NCI-H128 (cell line): ENCODE measurements around the gene MYO1C.
"Not testable (repeated sequence)": the region's sequence is repeated elsewhere in the genome, so short reads cannot be mapped to it uniquely, and the experiment has no call there.

ENCODE experiments used
- DNase-seq: peaks from one replicate; lab custom pipeline; 2025; ENCODE audit not compliant: unreplicated experiment; lab: John Stamatoyannopoulos, UW

MYO1C gene, protein sequence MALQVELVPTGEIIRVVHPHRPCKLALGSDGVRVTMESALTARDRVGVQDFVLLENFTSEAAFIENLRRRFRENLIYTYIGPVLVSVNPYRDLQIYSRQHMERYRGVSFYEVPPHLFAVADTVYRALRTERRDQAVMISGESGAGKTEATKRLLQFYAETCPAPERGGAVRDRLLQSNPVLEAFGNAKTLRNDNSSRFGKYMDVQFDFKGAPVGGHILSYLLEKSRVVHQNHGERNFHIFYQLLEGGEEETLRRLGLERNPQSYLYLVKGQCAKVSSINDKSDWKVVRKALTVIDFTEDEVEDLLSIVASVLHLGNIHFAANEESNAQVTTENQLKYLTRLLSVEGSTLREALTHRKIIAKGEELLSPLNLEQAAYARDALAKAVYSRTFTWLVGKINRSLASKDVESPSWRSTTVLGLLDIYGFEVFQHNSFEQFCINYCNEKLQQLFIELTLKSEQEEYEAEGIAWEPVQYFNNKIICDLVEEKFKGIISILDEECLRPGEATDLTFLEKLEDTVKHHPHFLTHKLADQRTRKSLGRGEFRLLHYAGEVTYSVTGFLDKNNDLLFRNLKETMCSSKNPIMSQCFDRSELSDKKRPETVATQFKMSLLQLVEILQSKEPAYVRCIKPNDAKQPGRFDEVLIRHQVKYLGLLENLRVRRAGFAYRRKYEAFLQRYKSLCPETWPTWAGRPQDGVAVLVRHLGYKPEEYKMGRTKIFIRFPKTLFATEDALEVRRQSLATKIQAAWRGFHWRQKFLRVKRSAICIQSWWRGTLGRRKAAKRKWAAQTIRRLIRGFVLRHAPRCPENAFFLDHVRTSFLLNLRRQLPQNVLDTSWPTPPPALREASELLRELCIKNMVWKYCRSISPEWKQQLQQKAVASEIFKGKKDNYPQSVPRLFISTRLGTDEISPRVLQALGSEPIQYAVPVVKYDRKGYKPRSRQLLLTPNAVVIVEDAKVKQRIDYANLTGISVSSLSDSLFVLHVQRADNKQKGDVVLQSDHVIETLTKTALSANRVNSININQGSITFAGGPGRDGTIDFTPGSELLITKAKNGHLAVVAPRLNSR

DNA sequence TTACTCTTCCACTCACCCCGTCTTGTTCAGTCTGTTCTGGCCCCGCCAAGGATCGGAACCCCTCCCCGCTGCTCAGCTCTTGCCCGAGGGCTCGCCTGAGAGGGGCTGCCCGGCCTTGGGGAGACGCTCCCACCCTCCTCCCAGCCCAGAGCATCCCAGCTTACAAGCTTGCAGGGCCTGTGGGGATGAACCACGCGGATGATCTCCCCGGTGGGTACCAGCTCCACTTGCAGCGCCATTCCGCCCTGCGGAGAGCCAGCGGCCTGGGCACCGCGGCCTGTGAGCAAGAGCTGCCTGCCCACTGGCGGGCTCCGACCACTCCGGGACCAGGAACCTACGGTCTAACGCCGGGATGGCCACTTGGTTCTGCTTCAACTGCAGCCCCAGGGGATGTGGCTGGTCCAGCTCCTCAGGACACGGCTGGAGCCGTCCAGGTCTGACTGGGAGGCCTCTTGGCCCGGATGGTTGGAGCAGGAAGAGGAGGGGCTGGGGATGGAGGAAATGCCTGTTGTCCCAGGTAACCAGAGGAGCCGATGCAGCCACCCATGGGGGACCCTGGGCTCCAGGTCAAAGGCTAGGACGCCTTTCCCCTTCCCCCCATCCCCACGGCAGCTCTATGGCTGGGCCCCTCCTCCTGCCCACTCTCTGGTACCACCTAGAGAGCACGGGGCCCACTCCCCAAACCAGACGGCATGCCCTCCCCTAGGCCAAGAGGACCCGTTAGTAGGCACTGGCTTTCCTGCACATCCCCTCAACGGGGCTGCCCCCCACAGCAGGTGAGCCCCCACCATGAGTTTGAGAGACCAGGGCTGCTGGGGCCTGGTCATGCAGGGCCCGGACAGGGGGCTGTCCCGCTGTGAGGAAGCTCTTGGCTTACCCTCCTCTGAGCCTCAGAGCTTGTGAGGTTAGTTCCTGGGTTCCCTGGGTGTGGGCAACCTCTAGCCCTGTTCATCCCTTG lies at the start of gene MYO1C:
MYO1C (minus strand) TSS at position 438 of the 958 bp plus-strand sequence; CDS start at position 239, 199 bp downstream.
- DNase-seq, result no peak

DNA sequence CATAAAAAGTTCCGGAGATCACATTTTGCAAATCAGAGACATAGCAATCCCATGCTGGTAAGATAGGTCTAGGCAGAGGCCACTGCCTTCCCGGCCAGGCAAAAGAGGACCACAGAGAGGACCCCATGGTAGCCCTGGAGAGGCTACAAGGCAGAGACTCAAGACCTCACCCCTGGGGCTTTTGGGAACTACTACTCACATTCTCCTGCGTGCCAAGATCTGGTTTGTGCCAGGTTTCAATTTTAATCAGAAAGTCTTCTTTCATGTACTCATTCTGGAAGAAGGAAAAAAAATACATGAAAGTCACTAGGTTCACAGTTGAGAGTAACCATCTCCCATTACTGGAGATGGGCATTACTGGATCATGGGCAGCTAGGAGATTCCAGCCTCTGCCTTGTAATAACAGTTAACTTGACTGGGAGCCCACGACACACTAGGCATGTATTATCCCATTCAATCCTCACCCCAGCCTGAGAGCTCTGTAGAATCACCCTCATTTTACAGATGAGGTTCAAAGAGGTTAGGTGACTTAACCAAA lies 49.0 kb upstream of the MYO1C start:
- no peak for DNase-seq

DNA sequence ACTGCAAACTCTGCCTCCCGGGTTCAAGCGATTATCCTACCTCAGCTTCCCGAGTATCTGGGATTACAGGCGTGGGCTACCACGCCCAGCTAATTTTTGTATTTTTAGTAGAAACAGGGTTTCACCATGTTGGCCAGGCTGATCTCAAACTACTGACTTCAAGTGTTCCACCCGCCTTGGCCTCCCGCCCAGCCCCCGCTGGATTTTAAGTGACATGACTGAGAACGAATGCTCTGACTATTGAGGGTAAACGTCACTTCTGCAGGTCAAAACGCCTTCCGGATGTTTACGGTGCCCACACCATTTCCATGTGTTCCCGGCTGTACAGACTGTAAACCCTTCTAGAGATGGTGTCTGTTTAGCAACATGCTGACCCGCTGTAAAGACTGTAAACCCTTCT lies 47.3 kb upstream of the MYO1C start:
- no peak for DNase-seq

DNA sequence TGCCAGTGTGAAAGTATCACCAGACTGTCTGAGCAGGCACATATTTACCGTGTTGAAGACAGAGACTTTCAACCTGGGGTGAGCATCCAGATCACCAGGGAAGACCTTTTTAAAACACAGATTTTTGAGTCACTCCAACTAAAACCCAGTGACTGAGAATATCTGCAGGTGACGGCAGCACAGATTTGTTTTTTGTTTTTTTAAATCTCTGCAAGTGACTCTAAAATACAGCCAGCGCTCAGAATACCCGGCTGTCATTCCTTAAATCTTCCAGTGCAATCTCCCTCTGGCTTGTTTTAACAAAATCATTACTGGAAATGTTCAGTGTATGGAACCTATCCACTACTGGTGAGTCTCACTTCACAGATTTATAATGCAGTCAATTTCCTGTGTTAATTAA lies 43.3 kb upstream of the MYO1C start:
- no peak for DNase-seq

DNA sequence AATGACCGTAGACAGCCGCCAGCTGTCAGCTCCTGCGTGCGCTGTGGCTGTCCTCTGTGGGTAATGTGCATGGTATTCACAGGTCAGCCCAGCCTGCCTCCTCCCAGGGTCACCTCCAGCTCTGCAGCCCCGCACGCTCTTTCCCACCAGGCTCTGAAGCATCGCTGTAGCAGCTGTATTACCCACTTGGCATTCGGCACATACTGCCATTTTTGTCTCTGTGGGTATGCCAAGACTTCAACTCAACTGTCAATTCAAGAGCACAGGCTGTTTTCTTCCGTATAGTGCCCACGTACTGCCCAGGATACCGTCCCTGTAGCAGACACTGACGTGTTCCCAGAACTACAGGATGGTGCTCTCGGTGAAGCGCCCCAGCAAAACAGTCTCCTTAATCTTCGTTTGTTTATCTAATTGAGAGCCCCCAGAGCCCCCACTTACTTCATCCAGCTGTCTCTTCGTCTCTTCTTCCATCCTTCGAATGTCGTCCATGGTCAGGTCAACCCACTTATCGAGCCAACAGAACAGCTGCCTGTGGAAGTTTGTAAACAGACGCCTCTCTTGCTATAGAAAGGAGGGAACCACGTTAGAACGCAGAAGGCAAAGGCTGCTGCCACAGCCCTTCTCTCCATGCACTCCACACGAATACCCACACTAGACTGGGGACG lies 41.3 kb upstream of the MYO1C start:
- no peak for DNase-seq

DNA sequence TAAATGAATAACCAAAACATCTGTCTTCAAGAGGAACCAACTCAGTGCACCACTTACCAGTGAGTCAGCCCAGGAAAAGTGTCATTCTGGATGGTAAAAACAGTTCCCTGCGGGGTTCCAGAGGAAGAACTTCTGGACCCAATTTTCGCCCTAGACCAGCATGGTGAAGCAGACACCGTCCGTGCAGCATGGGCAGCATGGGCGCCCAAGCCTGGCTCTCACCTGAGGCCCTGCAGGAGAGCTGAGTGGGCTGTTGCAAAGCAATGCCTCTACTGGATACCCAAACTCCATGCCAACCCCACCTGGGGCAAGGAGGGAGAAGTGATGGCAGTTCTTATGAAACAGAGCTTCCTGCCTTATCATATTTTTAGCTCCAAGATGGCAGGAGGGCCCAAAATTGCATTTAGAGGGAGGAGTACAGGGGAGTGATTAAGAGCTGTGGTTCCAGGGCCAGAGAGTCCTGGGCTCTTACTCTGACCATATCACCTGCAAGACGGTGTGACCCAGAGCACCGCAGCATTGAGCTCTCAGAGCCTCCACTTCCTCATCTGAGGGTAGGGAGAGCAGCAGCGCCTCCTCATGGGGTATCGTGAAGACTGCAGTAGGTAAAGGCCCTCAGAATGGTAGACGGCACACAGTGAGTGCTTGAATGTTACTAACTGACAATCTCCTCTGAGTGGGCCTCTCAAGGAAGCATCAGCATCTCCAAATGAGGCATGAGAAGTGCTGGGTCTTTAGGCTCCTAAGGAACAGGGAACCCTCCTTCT lies 40.5 kb upstream of the MYO1C start:
- no peak for DNase-seq

DNA sequence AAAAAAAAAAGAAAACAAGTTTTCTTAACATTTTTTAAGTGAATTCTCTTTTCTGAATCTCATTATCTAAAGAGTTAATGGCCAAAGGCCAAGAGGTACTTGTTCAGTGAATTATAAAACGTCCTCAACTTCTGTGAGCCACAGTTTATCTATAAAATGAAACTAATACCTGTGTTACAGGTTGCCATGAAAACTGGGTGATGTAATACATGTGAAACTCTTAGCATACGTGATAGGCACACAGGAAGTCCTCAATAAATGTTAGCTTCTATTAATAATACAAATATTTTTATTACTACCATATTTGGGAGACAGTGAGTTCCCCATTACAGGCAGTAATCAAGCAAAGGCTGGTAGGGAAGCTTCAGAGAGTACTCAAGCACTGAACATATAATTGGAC lies 37.4 kb upstream of the MYO1C start:
- no peak for DNase-seq

DNA sequence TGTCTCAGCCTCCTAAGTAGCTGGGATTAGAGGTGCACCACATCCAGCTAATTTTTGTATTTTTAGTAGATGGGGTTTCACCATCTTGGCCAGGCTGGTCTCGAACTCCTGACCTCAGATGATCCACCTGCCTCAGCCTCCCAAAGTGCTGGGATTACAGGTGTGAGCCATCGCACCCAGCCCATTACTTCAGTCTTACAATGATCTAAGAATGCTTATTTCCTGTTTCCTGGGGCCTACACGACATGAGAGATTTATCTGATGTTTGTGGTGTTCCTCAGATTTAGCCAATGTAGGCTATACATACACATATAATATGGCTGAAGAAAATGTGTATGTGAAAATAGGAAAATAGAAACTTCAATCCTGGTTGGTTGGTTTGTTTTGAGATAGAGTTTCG lies 34.4 kb upstream of the MYO1C start:
- not testable (repeated sequence) for DNase-seq

DNA sequence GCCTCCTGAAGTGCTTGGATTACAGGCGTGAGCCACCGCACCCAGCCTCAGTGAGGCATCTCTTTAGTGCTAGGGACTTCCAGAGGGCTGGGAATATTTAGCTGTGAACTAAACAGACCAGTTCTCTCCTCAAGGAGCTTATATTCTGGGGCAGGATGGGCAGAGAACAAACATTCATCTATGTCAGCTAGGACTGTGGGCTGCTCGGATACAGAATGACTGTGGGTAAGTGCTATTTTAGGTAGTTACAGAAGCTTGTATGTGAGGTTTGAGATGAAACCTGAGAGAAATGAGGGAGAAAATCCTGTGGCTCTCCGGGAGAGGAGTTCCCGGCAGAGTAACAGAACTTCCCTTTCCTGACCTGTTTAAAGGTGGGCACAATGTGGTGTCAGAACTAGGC lies 30.1 kb upstream of the MYO1C start:
- no peak for DNase-seq

DNA sequence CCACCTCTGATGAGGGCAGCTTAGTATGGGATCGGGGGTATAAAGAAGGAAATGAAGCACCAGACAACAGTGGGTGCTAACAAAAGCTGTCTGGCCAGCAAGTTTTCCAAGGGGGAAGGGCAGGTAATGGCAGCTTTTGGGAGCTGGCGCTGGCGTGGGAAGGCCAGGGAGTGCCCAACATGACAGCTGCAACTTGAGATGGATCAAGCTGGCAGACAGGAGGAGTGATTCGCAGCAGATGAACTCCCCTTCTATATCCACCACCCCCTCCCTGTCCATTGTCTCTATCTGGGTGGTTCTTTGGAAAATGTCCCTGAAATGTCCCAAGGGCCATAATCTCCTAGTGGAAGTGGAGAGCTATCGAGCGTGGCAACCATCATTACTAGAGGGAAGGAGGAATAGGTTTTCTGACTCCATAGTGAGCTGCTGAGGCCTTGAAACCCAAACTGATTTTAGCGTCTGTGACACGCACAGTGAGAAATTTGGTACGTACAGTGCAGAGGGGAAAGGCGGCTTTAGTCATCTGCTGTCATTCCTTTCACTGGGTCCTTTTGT lies 28.7 kb upstream of the MYO1C start:
- DNase-seq, result no peak

DNA sequence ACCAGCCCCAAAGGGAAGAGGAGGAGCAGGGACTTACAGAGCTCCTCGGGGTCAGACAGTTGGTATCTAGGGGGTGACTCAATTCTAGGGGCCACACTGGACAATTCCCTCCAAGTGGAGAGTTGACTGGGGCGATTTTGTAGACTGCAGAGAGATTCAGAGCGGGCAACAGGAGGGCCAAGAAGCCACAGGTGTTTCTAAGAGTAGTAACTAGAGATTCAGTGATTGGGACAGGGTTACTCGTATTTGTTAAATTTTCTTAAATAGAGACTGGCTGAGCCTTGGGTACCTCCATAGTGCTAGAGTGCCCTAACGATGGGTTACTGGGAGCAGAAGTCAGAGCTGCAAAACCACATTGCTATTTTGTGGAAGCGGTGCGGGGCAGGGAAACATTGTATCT lies 27.2 kb upstream of the MYO1C start:
- DNase-seq, result no peak

DNA sequence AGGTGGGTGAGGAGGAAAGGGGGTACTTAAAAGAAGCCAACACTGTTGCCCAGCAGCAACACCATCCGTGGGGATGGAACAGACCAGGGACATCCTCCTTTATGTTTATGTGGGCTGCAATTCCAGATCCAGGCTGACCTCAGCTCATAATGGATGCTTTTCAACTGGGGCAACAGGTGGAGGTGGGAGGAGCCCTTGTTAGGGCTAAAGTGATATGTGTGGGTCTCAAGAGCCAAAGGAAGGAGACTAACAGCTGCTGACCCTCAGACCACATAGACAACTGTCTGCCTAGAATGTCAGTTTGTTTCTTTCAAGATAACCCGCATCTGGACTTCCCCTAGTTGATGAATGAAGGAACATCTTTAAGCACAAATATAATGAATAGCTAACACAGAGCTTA lies 25.9 kb upstream of the MYO1C start:
- DNase-seq, result no peak

DNA sequence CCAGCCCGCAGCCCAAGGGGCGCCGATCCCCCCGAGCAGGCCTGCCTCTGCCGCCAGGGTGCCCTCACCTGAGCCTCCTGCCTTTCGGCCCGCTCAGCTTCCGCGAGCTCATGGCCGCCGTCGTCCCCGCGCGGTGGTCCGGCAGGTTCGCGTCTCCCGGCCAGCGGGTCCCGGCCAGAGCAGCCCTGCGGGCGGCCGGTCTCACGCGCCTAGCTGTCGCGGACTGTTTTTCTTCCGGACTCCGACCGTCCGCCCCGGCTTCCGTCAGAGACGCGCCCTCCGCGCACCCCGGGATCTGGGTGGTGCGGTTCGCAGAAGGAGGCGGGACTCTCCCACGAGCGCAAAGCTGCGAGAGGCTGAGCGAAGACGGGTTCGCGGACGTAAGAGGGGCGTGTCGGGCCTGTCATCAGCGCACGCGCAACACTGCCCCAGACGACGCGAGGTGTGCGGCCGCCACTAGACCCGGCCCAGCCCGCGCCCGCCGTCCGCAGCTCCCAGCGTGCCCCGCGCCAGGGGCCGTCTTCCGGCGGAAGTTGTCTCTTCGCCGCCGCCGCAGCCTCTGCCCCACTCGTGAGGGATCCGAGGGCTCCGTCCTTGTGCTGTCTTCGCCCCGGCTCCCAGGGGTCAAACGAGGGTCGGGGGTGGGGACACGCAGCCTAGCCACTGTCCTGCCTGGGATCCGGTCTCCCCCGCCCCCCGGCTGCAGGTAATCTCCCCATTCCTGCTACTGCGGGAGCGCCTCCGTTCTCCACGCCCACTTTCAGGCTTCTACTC lies 24.1 kb upstream of the MYO1C start, which contains the start of gene INPP5K:
INPP5K (minus strand) TSS at position 225 of the 774 bp plus-strand sequence; CDS start at position 112, 113 bp downstream.
- peak; percentile 88 for DNase-seq

DNA sequence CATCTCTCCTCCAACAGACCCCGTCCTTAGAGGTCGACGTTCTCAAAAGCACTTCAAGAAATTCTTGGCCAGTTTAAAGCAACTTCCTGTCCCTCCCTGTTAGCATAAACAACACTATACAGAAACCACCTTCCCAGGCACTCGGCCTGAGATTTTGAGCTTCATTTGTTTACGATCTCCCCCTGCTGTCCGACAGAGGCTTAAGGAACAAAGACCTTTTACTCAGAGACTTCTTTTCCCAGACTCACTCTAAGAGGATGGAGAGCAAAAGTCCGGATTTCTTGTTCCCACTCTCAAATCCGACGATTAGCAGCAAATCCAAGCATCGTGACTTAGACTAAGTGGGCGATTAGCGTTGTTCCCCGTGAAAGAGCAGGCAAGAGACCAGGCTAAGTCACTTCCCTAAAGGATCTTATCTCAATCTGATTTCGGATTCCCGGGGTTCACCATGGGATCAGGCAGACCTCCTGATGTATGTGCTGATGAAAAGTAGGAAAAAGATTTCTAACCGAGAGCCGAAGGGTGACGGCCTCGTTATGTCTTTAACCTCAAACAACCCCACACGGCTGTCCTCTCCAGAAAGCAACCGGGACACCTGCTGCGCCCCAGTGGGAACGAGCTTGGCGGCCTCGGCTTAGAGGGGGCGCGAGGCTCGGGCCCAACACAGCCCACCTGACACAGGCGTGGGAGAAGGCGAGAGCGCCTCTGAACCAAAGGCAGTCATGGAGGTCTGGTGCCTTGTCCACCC lies 23.3 kb upstream of the MYO1C start:
- DNase-seq, result no peak

DNA sequence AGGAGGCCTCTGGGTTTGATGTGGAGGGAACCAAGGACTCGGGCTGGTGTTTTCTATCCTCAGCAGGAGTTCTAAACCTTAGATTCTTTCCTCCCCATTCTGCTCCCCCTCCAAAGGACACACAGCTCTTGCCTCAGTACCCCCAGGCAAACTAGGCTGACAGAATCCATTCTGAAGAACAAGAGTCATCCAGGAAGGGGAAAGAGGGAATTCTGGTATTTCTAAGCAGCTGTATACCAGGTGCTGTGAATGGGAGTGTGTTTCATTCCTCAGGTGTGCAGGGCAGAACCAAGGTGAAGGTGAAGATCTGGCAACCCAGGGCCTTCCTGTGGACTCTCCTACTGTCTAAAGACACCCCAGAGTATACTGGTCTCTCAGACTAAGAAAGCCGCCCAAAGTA lies 19.9 kb upstream of the MYO1C start:
- DNase-seq, result no peak

DNA sequence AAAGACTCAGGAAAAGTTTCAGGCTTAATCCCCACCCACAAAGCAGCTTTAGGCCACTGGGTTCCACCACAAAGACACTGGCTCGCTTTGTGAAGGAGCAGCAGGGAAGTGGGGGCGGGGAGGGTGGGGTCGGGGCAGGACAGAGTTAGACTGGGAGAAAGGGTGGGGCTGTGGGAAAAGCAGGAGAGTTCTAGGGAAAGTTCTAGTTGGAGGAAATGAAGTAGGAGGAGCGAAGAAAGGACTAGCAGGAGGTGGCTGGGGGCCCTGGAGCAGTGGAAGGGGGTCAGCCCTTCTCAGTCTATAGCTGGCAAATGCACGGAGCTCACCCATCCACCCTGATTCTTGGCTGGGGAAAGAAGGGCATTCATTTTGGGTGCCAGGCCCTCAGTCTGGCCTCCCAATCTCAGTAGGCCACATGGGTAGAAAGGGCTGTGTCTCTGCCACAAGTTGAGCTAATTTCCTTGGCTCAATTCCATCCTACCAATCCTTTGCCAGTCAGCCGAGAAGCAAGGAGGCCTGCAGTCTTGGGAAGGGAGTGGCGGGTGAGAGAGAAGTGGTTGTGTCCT lies 19.4 kb upstream of the MYO1C start:
- no peak for DNase-seq

DNA sequence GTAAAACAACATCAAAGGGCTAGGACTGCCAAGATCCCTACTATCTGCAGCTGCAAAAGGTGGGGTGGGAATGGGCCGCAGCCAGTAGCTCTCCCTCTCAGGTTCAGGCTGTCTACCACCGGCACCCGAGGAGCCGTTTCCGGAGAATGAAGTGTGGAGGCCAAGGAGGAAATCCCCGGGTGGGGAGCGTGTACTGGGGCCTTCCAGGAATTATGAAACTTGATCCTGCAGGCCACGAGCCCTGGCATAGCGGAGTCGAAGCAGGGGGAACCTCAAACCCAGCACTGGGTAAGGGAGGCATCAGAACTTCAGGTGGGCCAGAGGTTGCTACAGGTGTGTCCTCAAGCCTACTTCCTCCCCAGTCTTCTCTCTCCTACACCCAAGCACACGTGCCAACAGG lies 18.8 kb upstream of the MYO1C start:
- no peak for DNase-seq
